ENCODE results near the gene RPE65.

Gene RPE65

GRCh38 chr1:68454534-68454933, 4.8 kb upstream of the RPE65 start:
- DNase-seq (ENCODE audit: low spot score) = no peak
- in situ Hi-C loops (cut with MboI; ENCODE audit: low pct_unique_long_range_greater_than_20kb, low sequenced_read_pairs, unreplicated experiment) = no loop called here
- TF ChIP-seq CTCF (IDR thresholded peaks at IDR 0.05; ENCODE audit: extremely low read depth, insufficient read depth, missing control alignments) = no peak

GRCh38 chr1:68453060-68453670, 3.4 kb upstream of the RPE65 start:
- in situ Hi-C loops (cut with MboI; ENCODE audit: low pct_unique_long_range_greater_than_20kb, low sequenced_read_pairs, unreplicated experiment) = no loop called here
- TF ChIP-seq CTCF (IDR thresholded peaks at IDR 0.05; ENCODE audit: extremely low read depth, insufficient read depth, missing control alignments) = no peak
- DNase-seq (ENCODE audit: low spot score) = no peak

GRCh38 chr1:68448365-68448764, 1.4 kb downstream of the RPE65 start:
- no peak for DNase-seq (ENCODE audit: low spot score)
- in situ Hi-C loops (cut with MboI; ENCODE audit: low pct_unique_long_range_greater_than_20kb, low sequenced_read_pairs, unreplicated experiment) = no loop called here
- TF ChIP-seq CTCF (IDR thresholded peaks at IDR 0.05; ENCODE audit: extremely low read depth, insufficient read depth, missing control alignments) = no peak

- TF ChIP-seq CTCF (IDR thresholded peaks at IDR 0.05; ENCODE audit: extremely low read depth, insufficient read depth, missing control alignments) = no peak
- in situ Hi-C loops (cut with MboI; ENCODE audit: low pct_unique_long_range_greater_than_20kb, low sequenced_read_pairs, unreplicated experiment) = no loop called here
- DNase-seq (ENCODE audit: low spot score) = no peak
Observed at GRCh38 chr1:68445709-68446108, 4.0 kb downstream of the RPE65 start.

GRCh38 chr1:68442822-68443556, 6.8 kb downstream of the RPE65 start:
- peak; percentile 48 for DNase-seq (ENCODE audit: low spot score)
- TF ChIP-seq CTCF (IDR thresholded peaks at IDR 0.05; ENCODE audit: extremely low read depth, insufficient read depth, missing control alignments) = peak; percentile 71
- in situ Hi-C loops (cut with MboI; ENCODE audit: low pct_unique_long_range_greater_than_20kb, low sequenced_read_pairs, unreplicated experiment) = no loop called here

- TF ChIP-seq CTCF (IDR thresholded peaks at IDR 0.05; ENCODE audit: extremely low read depth, insufficient read depth, missing control alignments) = no peak
- in situ Hi-C loops (cut with MboI; ENCODE audit: low pct_unique_long_range_greater_than_20kb, low sequenced_read_pairs, unreplicated experiment) = no loop called here
- DNase-seq (ENCODE audit: low spot score) = no peak
Observed at GRCh38 chr1:68442006-68442405, 7.7 kb downstream of the RPE65 start.

All from GM13977 (cell line).